GM12878 (cell line): ENCODE data around the gene KLHL36. TPM values are rescaled to one million over a fixed set of nuclear protein-coding genes. Genes with fewer than 3 reads are reported as not detected.
A peak's percentile ranks its signal among the peaks of the same experiment; 100 is the strongest.

Source experiments
- BACH1 ChIP-seq: fragments of 450-650 bp; IDR thresholded peaks from 2 replicates; pipeline ENCODE4 v1.6.1; 2017; ENCODE audit warnings: mild to moderate bottlenecking, borderline replicate concordance
- BHLHE40 ChIP-seq, 2 experiments: fragments of 450-650 bp in 1 of 2; IDR thresholded peaks; 2 replicates each; pipeline ENCODE4 v1.6.1; 2011 to 2017; ENCODE audit warnings: low read depth in 2 of 2, borderline replicate concordance in 1 of 2, improper control_type of control experiment in 1 of 2, low read length in 1 of 2, mild to moderate bottlenecking in 1 of 2
- HDAC2 ChIP-seq: fragments of 200-600 bp; sonication (generic); IDR thresholded peaks from 2 replicates; pipeline ENCODE4 v1.6.1; 2017
- PML ChIP-seq: IDR thresholded peaks from 2 replicates; pipeline ENCODE4 v1.6.1; 2012; ENCODE audit warnings: low read length, inconsistent platforms
- SMAD5 ChIP-seq: IDR thresholded peaks from 2 replicates; pipeline ENCODE4 v1.6.1; 2016; ENCODE audit warnings: antibody characterized with exemption, low read depth
- SREBF2 ChIP-seq: IDR thresholded peaks from 2 replicates; pipeline ENCODE4 v1.6.1; 2012; ENCODE audit warnings: mild to moderate bottlenecking, low read length
- polyA plus RNA-seq, 11 experiments: library from polyadenylated mRNA; depleted of rRNA in 4 of 11; unstranded in 6 of 11; stranded (reverse) in 5 of 11; fragments of >200 nt; fragmentation: Nextera tagmentation in 4 of 11; fragmentation: Illumina TruSeq in 1 of 11; extraction: Ambion mirVana in 4 of 11; extraction: Trizol in 1 of 11; gene quantifications; 1 replicate in 1 of 11; 2 replicates in 10 of 11; pipeline versions ENCODE4 v1.2.1 to v1.2.3, GENCODE V29; 2011 to 2016; ENCODE audit warnings: inconsistent platforms in 2 of 11, missing spikeins in 2 of 11, low read depth in 1 of 11
- total RNA-seq, 4 experiments: library from RNA; depleted of rRNA in 3 of 4; stranded (reverse); fragments of >200 nt in 3 of 4; fragmentation: Illumina TruSeq in 1 of 4; extraction: Trizol in 1 of 4; gene quantifications; 2 replicates each; pipeline versions ENCODE4 v1.2.1 to v1.2.3, GENCODE V29; 2013 to 2021
- TF ChIP-seq, protein P1 (sequence below): fragments of 450-650 bp; IDR thresholded peaks from 2 replicates; pipeline ENCODE4 v1.6.1; 2017; ENCODE audit warnings: antibody characterized with exemption, mild to moderate bottlenecking, moderate library complexity
- TF ChIP-seq, protein P2 (sequence below): IDR thresholded peaks from 2 replicates; pipeline ENCODE4 v1.6.1; 2011; ENCODE audit warnings: low read depth, low read length, improper control_type of control experiment, borderline replicate concordance
- TF ChIP-seq, protein P3 (sequence below): fragments of 450-650 bp; conservative IDR thresholded peaks from 2 replicates; pipeline ENCODE4 v1.6.1; 2017; ENCODE audit warnings: mild to moderate bottlenecking, moderate library complexity
- TF ChIP-seq, protein P4 (sequence below): fragments of 450-650 bp; formaldehyde crosslinking; IDR thresholded peaks from 2 replicates; pipeline ENCODE4 v1.5.0; 2022; ENCODE audit warnings: mild to moderate bottlenecking, missing genetic modification characterization
- TF ChIP-seq, protein P5 (sequence below): fragments of 450-650 bp; formaldehyde crosslinking; IDR thresholded peaks from 2 replicates; pipeline ENCODE4 v1.4.0; 2020; ENCODE audit warnings: mild to moderate bottlenecking, moderate library complexity
- TF ChIP-seq, protein P6 (sequence below), 3 experiments: IDR thresholded peaks in 2 of 3; conservative IDR thresholded peaks in 1 of 3; 2 replicates each; pipeline ENCODE4 v1.5.1; 2011; ENCODE audit warnings: low read depth in 3 of 3, low read length in 3 of 3, mild to moderate bottlenecking in 3 of 3, control low read depth in 2 of 3, moderate library complexity in 2 of 3, inconsistent platforms in 1 of 3, mixed read lengths in 1 of 3; ENCODE audit not compliant: control insufficient read depth in 2 of 3, insufficient read depth in 1 of 3; ENCODE audit errors: extremely low read depth in 1 of 3

KLHL36 gene
- total and polyA plus RNA-seq, 10 of the 15 experiments (the other 5 are each of a cell fraction or from before 2014, with no cell fraction given): 2.6 to 45.3 (median 16.8) TPM

DNA sequence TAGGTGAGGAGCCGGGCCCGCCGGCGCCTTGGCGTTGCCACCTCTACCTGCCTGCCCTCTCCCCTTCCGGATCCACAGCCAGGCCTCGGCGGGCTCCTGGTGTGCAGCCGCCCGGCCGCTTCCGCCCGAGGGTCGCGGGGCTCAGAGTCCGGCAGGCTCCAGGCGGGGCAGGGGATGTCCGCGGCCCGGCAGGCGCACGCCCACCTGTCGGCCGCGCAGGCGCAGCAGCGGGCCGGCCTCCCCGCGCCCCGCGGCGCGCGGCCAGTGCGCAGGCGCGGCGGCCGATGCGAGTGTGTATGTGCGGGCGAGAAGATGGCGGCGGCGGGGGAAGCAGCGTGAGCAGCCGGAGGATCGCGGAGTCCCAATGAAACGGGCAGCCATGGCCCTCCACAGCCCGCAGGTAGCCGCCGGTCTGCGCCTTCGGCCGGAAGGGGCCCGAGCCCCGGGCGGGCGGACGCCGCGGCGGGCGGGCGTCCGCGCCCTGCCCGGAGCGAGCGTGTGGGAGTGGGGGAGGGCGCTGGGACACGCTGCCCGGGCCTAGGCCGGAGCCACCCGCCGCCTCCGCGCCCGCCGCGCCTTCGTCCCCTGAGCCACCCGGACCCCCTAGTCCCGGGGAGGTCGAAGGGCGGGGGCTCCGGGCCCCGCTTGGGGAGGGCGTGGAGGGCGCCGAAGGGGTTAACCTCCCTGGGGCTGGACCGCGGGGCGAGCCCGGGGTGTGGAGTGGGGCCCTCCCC, 51.6 kb downstream of the KLHL36 start, which contains the start of gene USP10 (continued):
- TF ChIP-seq, protein P1, sequence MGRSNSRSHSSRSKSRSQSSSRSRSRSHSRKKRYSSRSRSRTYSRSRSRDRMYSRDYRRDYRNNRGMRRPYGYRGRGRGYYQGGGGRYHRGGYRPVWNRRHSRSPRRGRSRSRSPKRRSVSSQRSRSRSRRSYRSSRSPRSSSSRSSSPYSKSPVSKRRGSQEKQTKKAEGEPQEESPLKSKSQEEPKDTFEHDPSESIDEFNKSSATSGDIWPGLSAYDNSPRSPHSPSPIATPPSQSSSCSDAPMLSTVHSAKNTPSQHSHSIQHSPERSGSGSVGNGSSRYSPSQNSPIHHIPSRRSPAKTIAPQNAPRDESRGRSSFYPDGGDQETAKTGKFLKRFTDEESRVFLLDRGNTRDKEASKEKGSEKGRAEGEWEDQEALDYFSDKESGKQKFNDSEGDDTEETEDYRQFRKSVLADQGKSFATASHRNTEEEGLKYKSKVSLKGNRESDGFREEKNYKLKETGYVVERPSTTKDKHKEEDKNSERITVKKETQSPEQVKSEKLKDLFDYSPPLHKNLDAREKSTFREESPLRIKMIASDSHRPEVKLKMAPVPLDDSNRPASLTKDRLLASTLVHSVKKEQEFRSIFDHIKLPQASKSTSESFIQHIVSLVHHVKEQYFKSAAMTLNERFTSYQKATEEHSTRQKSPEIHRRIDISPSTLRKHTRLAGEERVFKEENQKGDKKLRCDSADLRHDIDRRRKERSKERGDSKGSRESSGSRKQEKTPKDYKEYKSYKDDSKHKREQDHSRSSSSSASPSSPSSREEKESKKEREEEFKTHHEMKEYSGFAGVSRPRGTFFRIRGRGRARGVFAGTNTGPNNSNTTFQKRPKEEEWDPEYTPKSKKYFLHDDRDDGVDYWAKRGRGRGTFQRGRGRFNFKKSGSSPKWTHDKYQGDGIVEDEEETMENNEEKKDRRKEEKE: no peak
- TF ChIP-seq, protein P2, sequence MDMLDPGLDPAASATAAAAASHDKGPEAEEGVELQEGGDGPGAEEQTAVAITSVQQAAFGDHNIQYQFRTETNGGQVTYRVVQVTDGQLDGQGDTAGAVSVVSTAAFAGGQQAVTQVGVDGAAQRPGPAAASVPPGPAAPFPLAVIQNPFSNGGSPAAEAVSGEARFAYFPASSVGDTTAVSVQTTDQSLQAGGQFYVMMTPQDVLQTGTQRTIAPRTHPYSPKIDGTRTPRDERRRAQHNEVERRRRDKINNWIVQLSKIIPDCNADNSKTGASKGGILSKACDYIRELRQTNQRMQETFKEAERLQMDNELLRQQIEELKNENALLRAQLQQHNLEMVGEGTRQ: no peak
- TF ChIP-seq SREBF2 (no peak), SMAD5 (no peak), BACH1 (peak; percentile 9; the same call in 1 of the 2 replicates), PML (0 out of 2 replicates have a peak, but pooled peaks have one; percentile 52), BHLHE40 (IDR thresholded peaks at IDR 0.05; ENCODE audit: borderline replicate concordance in 1 of 2, low read depth in 2 of 2, low read length in 1 of 2) (peak in 1 of 2 experiments; percentile 54; a peak in 2 of 4 replicates), HDAC2 (no peak)
- TF ChIP-seq, protein P3, sequence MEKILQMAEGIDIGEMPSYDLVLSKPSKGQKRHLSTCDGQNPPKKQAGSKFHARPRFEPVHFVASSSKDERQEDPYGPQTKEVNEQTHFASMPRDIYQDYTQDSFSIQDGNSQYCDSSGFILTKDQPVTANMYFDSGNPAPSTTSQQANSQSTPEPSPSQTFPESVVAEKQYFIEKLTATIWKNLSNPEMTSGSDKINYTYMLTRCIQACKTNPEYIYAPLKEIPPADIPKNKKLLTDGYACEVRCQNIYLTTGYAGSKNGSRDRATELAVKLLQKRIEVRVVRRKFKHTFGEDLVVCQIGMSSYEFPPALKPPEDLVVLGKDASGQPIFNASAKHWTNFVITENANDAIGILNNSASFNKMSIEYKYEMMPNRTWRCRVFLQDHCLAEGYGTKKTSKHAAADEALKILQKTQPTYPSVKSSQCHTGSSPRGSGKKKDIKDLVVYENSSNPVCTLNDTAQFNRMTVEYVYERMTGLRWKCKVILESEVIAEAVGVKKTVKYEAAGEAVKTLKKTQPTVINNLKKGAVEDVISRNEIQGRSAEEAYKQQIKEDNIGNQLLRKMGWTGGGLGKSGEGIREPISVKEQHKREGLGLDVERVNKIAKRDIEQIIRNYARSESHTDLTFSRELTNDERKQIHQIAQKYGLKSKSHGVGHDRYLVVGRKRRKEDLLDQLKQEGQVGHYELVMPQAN: peak; percentile 63
- TF ChIP-seq, protein P4, sequence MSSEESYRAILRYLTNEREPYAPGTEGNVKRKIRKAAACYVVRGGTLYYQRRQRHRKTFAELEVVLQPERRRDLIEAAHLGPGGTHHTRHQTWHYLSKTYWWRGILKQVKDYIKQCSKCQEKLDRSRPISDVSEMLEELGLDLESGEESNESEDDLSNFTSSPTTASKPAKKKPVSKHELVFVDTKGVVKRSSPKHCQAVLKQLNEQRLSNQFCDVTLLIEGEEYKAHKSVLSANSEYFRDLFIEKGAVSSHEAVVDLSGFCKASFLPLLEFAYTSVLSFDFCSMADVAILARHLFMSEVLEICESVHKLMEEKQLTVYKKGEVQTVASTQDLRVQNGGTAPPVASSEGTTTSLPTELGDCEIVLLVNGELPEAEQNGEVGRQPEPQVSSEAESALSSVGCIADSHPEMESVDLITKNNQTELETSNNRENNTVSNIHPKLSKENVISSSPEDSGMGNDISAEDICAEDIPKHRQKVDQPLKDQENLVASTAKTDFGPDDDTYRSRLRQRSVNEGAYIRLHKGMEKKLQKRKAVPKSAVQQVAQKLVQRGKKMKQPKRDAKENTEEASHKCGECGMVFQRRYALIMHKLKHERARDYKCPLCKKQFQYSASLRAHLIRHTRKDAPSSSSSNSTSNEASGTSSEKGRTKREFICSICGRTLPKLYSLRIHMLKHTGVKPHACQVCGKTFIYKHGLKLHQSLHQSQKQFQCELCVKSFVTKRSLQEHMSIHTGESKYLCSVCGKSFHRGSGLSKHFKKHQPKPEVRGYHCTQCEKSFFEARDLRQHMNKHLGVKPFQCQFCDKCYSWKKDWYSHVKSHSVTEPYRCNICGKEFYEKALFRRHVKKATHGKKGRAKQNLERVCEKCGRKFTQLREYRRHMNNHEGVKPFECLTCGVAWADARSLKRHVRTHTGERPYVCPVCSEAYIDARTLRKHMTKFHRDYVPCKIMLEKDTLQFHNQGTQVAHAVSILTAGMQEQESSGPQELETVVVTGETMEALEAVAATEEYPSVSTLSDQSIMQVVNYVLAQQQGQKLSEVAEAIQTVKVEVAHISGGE (CRISPR knock-in tag): 0 out of 2 replicates have a peak, but pooled peaks have one; percentile 51
- TF ChIP-seq, protein P5, sequence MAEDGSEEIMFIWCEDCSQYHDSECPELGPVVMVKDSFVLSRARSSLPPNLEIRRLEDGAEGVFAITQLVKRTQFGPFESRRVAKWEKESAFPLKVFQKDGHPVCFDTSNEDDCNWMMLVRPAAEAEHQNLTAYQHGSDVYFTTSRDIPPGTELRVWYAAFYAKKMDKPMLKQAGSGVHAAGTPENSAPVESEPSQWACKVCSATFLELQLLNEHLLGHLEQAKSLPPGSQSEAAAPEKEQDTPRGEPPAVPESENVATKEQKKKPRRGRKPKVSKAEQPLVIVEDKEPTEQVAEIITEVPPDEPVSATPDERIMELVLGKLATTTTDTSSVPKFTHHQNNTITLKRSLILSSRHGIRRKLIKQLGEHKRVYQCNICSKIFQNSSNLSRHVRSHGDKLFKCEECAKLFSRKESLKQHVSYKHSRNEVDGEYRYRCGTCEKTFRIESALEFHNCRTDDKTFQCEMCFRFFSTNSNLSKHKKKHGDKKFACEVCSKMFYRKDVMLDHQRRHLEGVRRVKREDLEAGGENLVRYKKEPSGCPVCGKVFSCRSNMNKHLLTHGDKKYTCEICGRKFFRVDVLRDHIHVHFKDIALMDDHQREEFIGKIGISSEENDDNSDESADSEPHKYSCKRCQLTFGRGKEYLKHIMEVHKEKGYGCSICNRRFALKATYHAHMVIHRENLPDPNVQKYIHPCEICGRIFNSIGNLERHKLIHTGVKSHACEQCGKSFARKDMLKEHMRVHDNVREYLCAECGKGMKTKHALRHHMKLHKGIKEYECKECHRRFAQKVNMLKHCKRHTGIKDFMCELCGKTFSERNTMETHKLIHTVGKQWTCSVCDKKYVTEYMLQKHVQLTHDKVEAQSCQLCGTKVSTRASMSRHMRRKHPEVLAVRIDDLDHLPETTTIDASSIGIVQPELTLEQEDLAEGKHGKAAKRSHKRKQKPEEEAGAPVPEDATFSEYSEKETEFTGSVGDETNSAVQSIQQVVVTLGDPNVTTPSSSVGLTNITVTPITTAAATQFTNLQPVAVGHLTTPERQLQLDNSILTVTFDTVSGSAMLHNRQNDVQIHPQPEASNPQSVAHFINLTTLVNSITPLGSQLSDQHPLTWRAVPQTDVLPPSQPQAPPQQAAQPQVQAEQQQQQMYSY (CRISPR knock-in tag): no peak
- TF ChIP-seq, protein P6, sequence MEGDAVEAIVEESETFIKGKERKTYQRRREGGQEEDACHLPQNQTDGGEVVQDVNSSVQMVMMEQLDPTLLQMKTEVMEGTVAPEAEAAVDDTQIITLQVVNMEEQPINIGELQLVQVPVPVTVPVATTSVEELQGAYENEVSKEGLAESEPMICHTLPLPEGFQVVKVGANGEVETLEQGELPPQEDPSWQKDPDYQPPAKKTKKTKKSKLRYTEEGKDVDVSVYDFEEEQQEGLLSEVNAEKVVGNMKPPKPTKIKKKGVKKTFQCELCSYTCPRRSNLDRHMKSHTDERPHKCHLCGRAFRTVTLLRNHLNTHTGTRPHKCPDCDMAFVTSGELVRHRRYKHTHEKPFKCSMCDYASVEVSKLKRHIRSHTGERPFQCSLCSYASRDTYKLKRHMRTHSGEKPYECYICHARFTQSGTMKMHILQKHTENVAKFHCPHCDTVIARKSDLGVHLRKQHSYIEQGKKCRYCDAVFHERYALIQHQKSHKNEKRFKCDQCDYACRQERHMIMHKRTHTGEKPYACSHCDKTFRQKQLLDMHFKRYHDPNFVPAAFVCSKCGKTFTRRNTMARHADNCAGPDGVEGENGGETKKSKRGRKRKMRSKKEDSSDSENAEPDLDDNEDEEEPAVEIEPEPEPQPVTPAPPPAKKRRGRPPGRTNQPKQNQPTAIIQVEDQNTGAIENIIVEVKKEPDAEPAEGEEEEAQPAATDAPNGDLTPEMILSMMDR (IDR thresholded peaks at IDR 0.05 in 2 of 3, conservative IDR thresholded peaks at IDR 0.05 in 1 of 3; ENCODE audit: control insufficient read depth in 2 of 3, extremely low read depth in 1 of 3, insufficient read depth in 1 of 3, low read depth in 3 of 3, low read length in 3 of 3): no peak
